Stimulated activated CD8-positive, alpha-beta memory T cell treated with anti-CD3 and anti-CD28 coated beads, Interleukin-2, amount 100 ng/mL, for 48 hours (primary cell): ENCODE measurements around the gene DNAH12.
A peak's percentile ranks its signal among the peaks of the same experiment; 100 is the strongest.

Experiments
- DNase-seq, 2 donors: peaks; one replicate each; pipeline ENCODE4 v3.0.0-alpha.2; 2020; ENCODE audit warnings: low read depth in 2 of 2

DNAH12 gene

GRCh38 chr3:57544181-57545125 is at the start of gene DNAH12:
Gene DNAH12 (minus strand): TSS chr3:57544344. CDS start chr3:57542870, 1,474 bp downstream.
- DNase-seq, result no peak

- no peak for DNase-seq
Measured at GRCh38 chr3:57592306-57592705, 48.2 kb upstream of the DNAH12 start.

- no peak for DNase-seq
Measured at GRCh38 chr3:57587905-57588304, 43.8 kb upstream of the DNAH12 start.

- DNase-seq, result no peak
Measured at GRCh38 chr3:57586778-57587177, 42.6 kb upstream of the DNAH12 start.

- no peak for DNase-seq
Measured at GRCh38 chr3:57583544-57583943, 39.4 kb upstream of the DNAH12 start.

- no peak for DNase-seq
Measured at GRCh38 chr3:57582474-57583168, 38.5 kb upstream of the DNAH12 start.

GRCh38 chr3:57577801-57578200 is 33.7 kb upstream of the DNAH12 start:
- no peak for DNase-seq

GRCh38 chr3:57575966-57576626 is 32.0 kb upstream of the DNAH12 start:
- DNase-seq, result no peak

- DNase-seq, result no peak
Measured at GRCh38 chr3:57572096-57572495, 28.0 kb upstream of the DNAH12 start.

- no peak for DNase-seq
Measured at GRCh38 chr3:57570878-57571277, 26.7 kb upstream of the DNAH12 start.

- DNase-seq, result no peak
Measured at GRCh38 chr3:57569859-57570450, 25.8 kb upstream of the DNAH12 start.

GRCh38 chr3:57559526-57559925 is 15.4 kb upstream of the DNAH12 start:
- DNase-seq, result no peak

GRCh38 chr3:57557085-57557537 is 13.0 kb upstream of the DNAH12 start:
- peak in 1 of 2 donors; percentile 38 for DNase-seq

- DNase-seq, result peak in 1 of 2 donors; percentile 13
Measured at GRCh38 chr3:57556459-57557084, 12.4 kb upstream of the DNAH12 start.

GRCh38 chr3:57555738-57556458 is 11.8 kb upstream of the DNAH12 start, which contains the start of gene PDE12:
Gene PDE12 (plus strand): TSS chr3:57556274. CDS start chr3:57556380, 106 bp downstream.
- peak; percentile 70 to 77 for DNase-seq

GRCh38 chr3:57555306-57555705 is 11.2 kb upstream of the DNAH12 start:
- no peak for DNase-seq

GRCh38 chr3:57546616-57547015 is 2.5 kb upstream of the DNAH12 start:
- no peak for DNase-seq

- DNase-seq, result no peak
Measured at GRCh38 chr3:57545636-57546268, 1.6 kb upstream of the DNAH12 start.

- DNase-seq, result no peak
Measured at GRCh38 chr3:57538465-57538864, 5.7 kb downstream of the DNAH12 start.

GRCh38 chr3:57530071-57530608 is 14.0 kb downstream of the DNAH12 start:
- DNase-seq, result no peak
